Activated CD4-positive, alpha-beta T cell treated with anti-CD3 and anti-CD28 coated beads, Interleukin-2, amount 10 ng/mL, durations not matched to agents 24 days and 14 days (primary cell): ENCODE results near the gene CHST5. TPM values are rescaled to one million over a fixed set of nuclear protein-coding genes. Genes with fewer than 3 reads are reported as not detected.
"Not testable (repeated sequence)": the region's sequence is repeated elsewhere in the genome, so short reads cannot be mapped to it uniquely, and the experiment has no call there.

Source experiments
- DNase-seq: peaks from one replicate; pipeline ENCODE4 v3.0.0; 2022
- H3K27ac Mint-ChIP-seq: one replicate; pipeline ENCODE4 v1.8.0; 2022; ENCODE audit warnings: mild to moderate bottlenecking, mixed read lengths
- H3K27me3 Mint-ChIP-seq: one replicate; pipeline ENCODE4 v1.8.0; 2022; ENCODE audit warnings: mixed read lengths
- H3K36me3 Mint-ChIP-seq: one replicate; pipeline ENCODE4 v1.8.0; 2022; ENCODE audit warnings: low read depth, mild to moderate bottlenecking, mixed read lengths
- H3K4me1 Mint-ChIP-seq: one replicate; pipeline ENCODE4 v1.8.0; 2021; ENCODE audit warnings: mixed read lengths
- H3K4me3 Mint-ChIP-seq: one replicate; pipeline ENCODE4 v1.8.0; 2022; ENCODE audit warnings: mild to moderate bottlenecking, moderate library complexity, mixed read lengths
- H3K9me3 Mint-ChIP-seq: one replicate; pipeline ENCODE4 v1.8.0; 2021; ENCODE audit warnings: mixed read lengths
- intact Hi-C: fragments of 100-400 bp; cut with micrococcal nuclease; formaldehyde crosslinking; loops from one replicate; pipeline ENCODE4 v1.15.1; 2023
- total RNA-seq: library from RNA; stranded (reverse); gene quantifications from 2 replicates; pipeline ENCODE4 v1.2.3, GENCODE V29; 2022

The CHST5 gene
- total RNA-seq, 1 donor from 2014 or later, result not detected

GRCh38 chr16:75538882-75539565, 3.1 kb upstream of the CHST5 start:
- H3K36me3 Mint-ChIP-seq, intact Hi-C loops, H3K4me1 Mint-ChIP-seq, H3K27me3 Mint-ChIP-seq, H3K9me3 Mint-ChIP-seq, H3K27ac Mint-ChIP-seq, DNase-seq, H3K4me3 Mint-ChIP-seq: not testable (repeated sequence)

- no peak overlapping the region for H3K27ac Mint-ChIP-seq
- H3K4me1 Mint-ChIP-seq, result peaks cover 4% of the 10 kb centered on the region
- intact Hi-C loops, result no loop called here
- H3K27me3 Mint-ChIP-seq, result no peaks in the 10 kb centered on the region
- H3K4me3 Mint-ChIP-seq, result no peak overlapping the region
- H3K9me3 Mint-ChIP-seq, result no peaks in the 10 kb centered on the region
- no peaks in the 10 kb centered on the region for H3K36me3 Mint-ChIP-seq
- DNase-seq, result no peak
These were observed 1.9 kb upstream of the CHST5 start for GRCh38 chr16:75537776-75538175.

- Mint-ChIP-seq H3K27me3 (no peaks in the 10 kb centered on the region), H3K4me1 (peaks cover 2% of the 10 kb centered on the region), H3K36me3 (no peaks in the 10 kb centered on the region), H3K9me3 (no peaks in the 10 kb centered on the region), H3K4me3 (no peak overlapping the region), H3K27ac (no peak overlapping the region)
- DNase-seq, result no peak
- intact Hi-C loops, result no loop called here
These were observed 581 bp downstream of the CHST5 start for GRCh38 chr16:75535211-75535843.

GRCh38 chr16:75534560-75535205, 1.2 kb downstream of the CHST5 start:
- no peaks in the 10 kb centered on the region for H3K9me3 Mint-ChIP-seq
- H3K27ac Mint-ChIP-seq, result no peak overlapping the region
- H3K36me3 Mint-ChIP-seq, result no peaks in the 10 kb centered on the region
- intact Hi-C loops, result no loop called here
- H3K4me3 Mint-ChIP-seq, result no peak overlapping the region
- DNase-seq, result no peak
- H3K27me3 Mint-ChIP-seq, result no peaks in the 10 kb centered on the region
- H3K4me1 Mint-ChIP-seq, result no peaks in the 10 kb centered on the region

- no peaks in the 10 kb centered on the region for H3K36me3 Mint-ChIP-seq
- no peak overlapping the region for H3K4me3 Mint-ChIP-seq
- no peaks in the 10 kb centered on the region for H3K9me3 Mint-ChIP-seq
- no peaks in the 10 kb centered on the region for H3K27me3 Mint-ChIP-seq
- intact Hi-C loops, result no loop called here
- no peak for DNase-seq
- no peaks in the 10 kb centered on the region for H3K4me1 Mint-ChIP-seq
- H3K27ac Mint-ChIP-seq, result no peak overlapping the region
These were observed 3.1 kb downstream of the CHST5 start for GRCh38 chr16:75532791-75533190.

GRCh38 chr16:75532142-75532765, 3.7 kb downstream of the CHST5 start:
- Mint-ChIP-seq H3K27ac (no peak overlapping the region), H3K27me3 (no peaks in the 10 kb centered on the region), H3K9me3 (no peaks in the 10 kb centered on the region), H3K4me1 (no peaks in the 10 kb centered on the region), H3K4me3 (no peak overlapping the region), H3K36me3 (no peaks in the 10 kb centered on the region)
- intact Hi-C loops, result no loop called here
- DNase-seq, result no peak

DNA sequence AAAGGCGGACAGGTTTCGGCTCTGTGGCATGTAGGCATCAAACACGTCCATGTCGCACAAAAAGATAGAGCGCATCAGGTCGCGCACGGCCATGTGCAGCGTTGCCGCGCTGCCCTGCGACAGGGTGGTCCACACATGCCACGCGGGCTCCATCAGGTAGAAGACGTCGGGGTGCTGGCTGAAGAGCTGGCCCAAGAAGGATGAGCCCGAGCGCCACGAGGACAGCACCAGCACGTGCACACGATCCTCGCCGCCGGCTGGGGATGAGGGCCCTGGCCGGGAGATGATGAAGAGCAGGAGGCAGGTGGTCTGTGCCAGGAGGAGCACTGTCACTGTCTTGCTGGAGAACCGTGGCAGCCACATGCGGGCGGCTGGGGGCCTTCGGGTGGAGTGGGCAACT, 5.9 kb downstream of the CHST5 start:
- intact Hi-C loops, result no loop called here
- no peaks in the 10 kb centered on the region for H3K9me3 Mint-ChIP-seq
- no peaks in the 10 kb centered on the region for H3K4me1 Mint-ChIP-seq
- no peak overlapping the region for H3K27ac Mint-ChIP-seq
- no peak overlapping the region for H3K4me3 Mint-ChIP-seq
- no peak for DNase-seq
- H3K27me3 Mint-ChIP-seq, result no peaks in the 10 kb centered on the region
- no peaks in the 10 kb centered on the region for H3K36me3 Mint-ChIP-seq

GRCh38 chr16:75529056-75529905, 6.6 kb downstream of the CHST5 start:
- no peak overlapping the region for H3K4me3 Mint-ChIP-seq
- DNase-seq, result no peak
- no peaks in the 10 kb centered on the region for H3K27me3 Mint-ChIP-seq
- no peaks in the 10 kb centered on the region for H3K36me3 Mint-ChIP-seq
- no peaks in the 10 kb centered on the region for H3K4me1 Mint-ChIP-seq
- intact Hi-C loops, result no loop called here
- H3K27ac Mint-ChIP-seq, result no peak overlapping the region
- H3K9me3 Mint-ChIP-seq, result no peaks in the 10 kb centered on the region

DNA sequence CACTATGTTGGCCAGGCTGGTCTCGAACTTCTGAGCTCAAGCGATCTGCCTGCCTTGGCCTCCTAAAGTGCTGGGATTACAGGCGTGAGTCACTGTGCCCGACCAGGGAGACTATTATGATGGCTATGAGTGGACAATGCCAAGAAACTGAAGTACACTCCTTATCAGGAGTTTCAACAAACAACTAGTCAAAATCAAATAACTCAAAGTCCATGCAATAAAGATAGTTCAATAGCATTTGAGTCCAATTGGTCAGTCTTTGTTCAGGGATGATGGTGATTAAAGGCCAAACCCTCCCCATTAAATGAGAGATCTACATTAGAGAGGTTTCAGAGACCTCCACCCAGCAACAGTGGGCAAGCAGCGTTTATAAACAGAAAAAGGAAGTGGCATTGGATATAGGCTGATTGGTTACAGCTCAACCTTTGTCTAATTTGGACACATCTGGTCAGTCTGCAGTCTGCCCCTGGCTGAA, 8.0 kb downstream of the CHST5 start:
- intact Hi-C loops, result no loop called here
- no peaks in the 10 kb centered on the region for H3K4me1 Mint-ChIP-seq
- no peaks in the 10 kb centered on the region for H3K9me3 Mint-ChIP-seq
- no peaks in the 10 kb centered on the region for H3K36me3 Mint-ChIP-seq
- H3K27me3 Mint-ChIP-seq, result no peaks in the 10 kb centered on the region
- no peak overlapping the region for H3K27ac Mint-ChIP-seq
- H3K4me3 Mint-ChIP-seq, result no peak overlapping the region
- DNase-seq, result no peak

GRCh38 chr16:75526032-75526790, 9.7 kb downstream of the CHST5 start:
- no peaks in the 10 kb centered on the region for H3K36me3 Mint-ChIP-seq
- DNase-seq, result no peak
- H3K27ac Mint-ChIP-seq, result no peak overlapping the region
- no peak overlapping the region for H3K4me3 Mint-ChIP-seq
- H3K9me3 Mint-ChIP-seq, result no peaks in the 10 kb centered on the region
- H3K27me3 Mint-ChIP-seq, result no peaks in the 10 kb centered on the region
- intact Hi-C loops, result no loop called here
- H3K4me1 Mint-ChIP-seq, result no peaks in the 10 kb centered on the region

GRCh38 chr16:75519175-75519574, 16.7 kb downstream of the CHST5 start:
- no peak overlapping the region for H3K4me3 Mint-ChIP-seq
- H3K36me3 Mint-ChIP-seq, result peaks cover 3% of the 10 kb centered on the region
- peaks cover 10% of the 10 kb centered on the region for H3K4me1 Mint-ChIP-seq
- no peaks in the 10 kb centered on the region for H3K9me3 Mint-ChIP-seq
- intact Hi-C loops, result no loop called here
- peaks cover 11% of the 10 kb centered on the region for H3K27me3 Mint-ChIP-seq
- DNase-seq, result no peak
- no peak overlapping the region for H3K27ac Mint-ChIP-seq

DNA sequence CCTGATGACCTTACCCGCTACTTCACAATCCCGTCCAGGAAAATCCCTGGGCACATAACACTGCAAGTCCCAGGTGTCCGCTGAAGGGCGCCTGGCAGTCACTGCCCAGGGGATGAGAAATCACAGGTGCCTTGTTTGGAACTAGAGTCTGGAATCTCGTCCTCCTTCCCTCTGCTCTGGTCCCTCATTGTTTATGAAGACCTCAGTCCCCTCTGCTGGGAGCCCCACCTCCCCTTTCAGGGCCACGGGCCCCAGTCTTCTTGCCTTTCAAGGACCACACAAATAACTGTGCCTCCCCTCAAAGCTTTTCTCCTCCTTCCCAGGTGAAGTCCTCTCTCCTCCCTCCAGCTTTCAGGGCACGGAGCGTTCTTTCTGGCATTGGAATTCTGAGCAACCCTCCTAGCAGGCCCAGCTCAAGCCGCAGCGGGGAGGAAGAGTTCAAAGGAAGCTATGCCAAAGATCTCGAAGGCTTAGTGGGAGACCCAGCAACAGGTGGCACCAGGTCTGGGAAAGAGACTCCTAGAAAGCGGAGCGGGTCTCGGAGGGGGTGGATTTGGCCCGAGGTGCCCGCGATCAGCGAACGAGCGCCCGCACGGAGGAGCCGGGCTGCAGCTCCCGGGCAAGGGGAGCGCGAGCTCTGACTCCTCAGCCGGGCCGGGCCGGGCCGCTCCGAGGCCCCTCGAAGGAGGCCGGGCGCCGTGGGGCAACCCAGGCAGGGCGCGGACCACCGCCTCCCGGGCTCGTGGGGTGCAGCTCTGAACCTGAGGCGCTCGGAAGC, 19.5 kb downstream of the CHST5 start:
- H3K9me3 Mint-ChIP-seq, H3K4me1 Mint-ChIP-seq, H3K27ac Mint-ChIP-seq, H3K36me3 Mint-ChIP-seq: not testable (repeated sequence)
- intact Hi-C loops, result loop anchor here (2.0 kb wide), 2 partner anchors 48 to 132 kb away; no protein-coding TSS in a partner anchor
- peaks cover 11% of the 10 kb centered on the region for H3K27me3 Mint-ChIP-seq
- peak overlapping the region; percentile 82 for H3K4me3 Mint-ChIP-seq
- peak; percentile 78 for DNase-seq
